ENCODE measurements around the gene PRCC.

GRCh38 chr1:156813750-156814570 is 46.6 kb downstream of the PRCC start:
- TF ChIP-seq ZNF274 (IDR thresholded peaks at IDR 0.05; ENCODE audit: low read depth, low read length) (no peak), YY1 (IDR thresholded peaks at IDR 0.05; ENCODE audit: insufficient read depth, insufficient read length) (no peak), SUZ12 (IDR thresholded peaks at IDR 0.05; ENCODE audit: extremely low read depth, insufficient read depth, insufficient read length) (no peak)
